ENCODE data around the gene FHOD3.
A peak's percentile ranks its signal among the peaks of the same experiment; 100 is the strongest.
"Not testable (repeated sequence)": the region's sequence is repeated elsewhere in the genome, so short reads cannot be mapped to it uniquely, and the experiment has no call there.

FHOD3 gene

DNA sequence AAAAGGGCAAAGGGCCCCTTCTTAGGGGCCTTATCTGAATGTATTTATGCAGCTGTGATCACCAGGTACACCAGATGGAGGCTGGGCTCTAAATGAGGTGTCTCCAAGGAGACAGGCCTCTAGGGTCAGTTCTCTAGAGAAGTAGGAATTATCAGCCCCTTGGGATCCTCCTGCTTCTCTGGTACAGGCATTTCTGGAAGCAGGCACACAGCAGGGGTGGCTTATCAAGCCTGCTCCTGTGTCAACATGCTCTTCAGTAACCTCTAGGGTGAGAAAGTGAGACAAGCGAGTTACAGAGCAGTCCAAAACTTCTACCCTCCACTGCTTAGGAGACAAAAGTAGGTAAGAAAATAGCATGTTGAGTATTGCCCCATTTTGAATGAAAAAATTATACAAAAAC lies 517.5 kb downstream of the FHOD3 start:
- peak; percentile 25 for DNase-seq

DNA sequence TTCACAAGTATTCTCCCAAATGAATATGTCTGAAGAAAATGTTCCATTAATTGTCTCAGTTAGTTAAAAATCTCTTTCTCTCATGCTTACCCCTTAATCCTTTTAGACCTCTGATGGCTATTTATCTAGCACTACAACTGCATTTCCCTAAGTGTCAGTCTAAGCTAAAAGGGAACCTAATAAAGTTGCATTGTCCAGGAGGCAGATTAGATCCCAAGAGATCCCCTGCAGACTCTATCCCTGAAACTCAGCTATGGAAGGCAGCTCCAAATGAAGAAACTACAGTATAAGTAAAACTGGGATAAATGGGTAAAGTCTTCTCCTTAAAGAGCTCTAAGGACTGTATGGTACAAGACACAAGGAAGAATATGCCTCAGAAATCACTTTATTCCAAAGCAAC lies 518.6 kb downstream of the FHOD3 start:
- not testable (repeated sequence) for DNase-seq

DNA sequence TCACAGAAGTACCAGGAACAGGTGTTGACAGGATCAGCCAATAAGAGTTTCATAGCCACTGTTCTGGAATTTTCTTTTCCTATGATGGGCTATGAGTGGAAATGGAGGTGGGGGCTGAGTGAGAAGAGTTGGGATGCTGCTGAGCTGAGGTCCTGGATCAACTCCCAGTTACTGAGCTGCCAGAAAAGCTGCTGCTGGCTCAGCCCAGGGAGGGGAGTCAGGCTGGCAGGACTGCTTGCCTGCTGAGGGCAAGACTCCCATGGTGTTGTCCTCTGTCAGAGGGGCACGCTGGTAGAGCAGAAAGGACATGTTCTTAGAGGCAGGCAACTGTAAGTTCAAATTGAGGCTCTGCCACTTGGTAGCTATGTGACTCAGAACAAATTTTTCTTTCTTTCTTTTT lies 519.5 kb downstream of the FHOD3 start:
- DNase-seq, result no peak

DNA sequence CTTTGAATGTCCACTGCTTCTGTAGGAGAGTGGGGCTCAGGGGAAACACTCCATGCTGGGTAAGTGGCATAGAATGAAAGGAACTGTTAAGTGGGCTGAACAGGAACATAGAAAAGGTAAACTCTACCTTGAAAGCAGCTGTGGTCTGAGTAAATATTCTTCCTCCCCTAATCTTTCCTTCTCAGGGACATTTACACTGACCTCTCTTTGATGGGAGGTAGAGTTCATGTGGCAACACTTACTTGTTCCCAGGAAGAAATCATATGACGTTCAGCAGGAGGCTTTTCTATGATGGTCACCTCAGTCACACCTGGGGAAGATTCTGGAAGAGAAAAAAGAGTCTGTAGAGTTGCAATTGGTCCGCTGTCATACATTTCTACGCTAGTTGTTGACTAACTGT lies 521.1 kb downstream of the FHOD3 start:
- DNase-seq, result no peak

DNA sequence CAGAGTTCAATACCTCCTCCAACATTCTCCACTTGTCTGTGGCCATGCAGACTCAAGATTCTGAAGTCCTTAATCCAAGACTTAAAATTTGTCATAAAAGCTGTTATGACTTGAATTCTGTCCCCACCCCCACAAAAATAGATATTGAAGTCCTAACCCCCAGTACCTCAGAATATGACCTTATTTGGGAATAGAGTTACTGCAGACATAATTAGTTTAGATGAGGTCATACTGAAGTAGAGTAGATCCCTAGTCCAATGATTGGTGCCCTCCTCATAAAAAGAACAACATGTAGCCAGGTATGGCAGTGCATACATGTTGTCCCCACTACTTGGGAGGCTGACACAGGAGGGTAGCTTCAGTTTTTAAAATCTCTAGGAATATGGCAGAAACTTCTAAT lies 522.1 kb downstream of the FHOD3 start:
- no peak for DNase-seq

DNA sequence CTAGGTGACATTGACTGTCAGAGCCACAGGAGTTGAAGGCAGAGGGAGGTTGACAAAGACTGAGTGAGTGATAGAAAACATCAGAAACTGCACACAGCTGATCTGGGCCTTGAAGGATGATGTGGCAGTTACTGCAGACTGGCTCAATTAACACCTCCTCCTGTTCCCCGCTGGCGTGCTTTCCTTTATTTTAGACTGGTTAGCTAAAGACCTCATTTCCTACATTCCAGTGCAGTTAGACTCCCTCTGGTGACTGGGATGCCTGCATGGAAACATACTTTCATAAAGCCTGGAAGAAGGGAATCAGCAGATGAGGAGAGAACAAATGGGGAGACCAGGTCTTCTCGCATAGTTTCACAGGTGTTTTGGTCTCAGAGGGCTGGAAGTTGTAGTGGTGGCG lies 524.2 kb downstream of the FHOD3 start:
- DNase-seq, result no peak

DNA sequence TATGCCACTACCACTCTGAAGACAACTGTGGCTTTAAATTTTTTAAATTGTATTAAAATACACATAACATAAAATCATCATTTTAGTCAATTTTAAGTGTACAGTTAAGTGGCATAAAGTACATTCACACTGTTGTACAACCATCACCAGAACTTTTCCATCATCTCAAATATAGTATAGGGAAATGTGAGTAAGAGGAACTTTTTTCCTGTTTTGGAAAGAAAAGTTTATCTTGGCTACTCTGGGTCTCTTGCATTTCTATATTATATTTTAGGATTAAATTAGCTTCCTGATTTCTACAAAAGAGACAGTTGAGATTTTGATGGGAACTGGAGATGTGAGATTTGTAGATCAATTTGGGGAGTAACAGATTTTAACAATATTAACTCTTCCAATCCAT lies 528.0 kb downstream of the FHOD3 start:
- DNase-seq, result no peak

DNA sequence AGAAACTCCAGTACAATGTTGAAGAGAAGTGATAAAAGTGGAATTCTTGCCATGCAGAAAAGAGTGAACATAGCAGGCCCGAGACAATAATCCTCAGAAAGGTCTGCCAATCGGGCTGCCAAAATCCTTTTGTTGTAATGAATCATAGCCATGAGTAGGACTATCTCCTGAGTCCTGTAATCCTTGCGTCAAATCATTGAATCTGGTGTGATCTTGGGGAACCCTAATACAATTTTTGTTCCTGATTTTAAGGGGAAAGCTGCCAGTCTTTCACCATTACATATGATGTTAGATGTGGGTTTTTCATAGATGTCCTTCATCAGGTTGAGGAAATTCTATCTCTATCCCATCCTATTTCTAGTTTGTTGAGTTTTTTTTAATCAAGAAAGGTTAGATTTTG lies 529.0 kb downstream of the FHOD3 start:
- DNase-seq, result no peak

DNA sequence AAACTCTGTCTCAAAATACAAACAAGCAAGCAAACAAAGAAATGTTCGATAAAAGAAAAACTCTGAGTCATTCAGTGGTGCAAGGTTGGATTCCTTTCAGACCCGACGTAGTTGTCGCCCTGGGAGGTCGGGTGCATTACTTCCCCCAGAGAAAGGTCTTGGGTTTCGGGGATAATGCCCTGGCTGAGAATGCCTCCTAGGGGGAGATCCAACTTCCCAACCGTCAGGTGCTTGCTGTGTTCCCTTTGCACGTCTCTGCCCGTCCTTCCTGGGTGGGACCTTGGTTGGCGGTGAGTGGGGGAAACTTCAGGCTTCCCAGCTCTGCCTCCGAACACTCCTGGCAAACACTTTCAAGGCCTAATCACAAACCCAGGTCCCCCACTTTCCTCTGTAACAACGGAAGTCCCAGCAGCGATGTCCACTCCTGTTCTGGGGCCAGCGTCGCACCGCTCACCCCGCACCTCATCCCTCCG lies 530.7 kb downstream of the FHOD3 start:
- peak; percentile 49 for DNase-seq

DNA sequence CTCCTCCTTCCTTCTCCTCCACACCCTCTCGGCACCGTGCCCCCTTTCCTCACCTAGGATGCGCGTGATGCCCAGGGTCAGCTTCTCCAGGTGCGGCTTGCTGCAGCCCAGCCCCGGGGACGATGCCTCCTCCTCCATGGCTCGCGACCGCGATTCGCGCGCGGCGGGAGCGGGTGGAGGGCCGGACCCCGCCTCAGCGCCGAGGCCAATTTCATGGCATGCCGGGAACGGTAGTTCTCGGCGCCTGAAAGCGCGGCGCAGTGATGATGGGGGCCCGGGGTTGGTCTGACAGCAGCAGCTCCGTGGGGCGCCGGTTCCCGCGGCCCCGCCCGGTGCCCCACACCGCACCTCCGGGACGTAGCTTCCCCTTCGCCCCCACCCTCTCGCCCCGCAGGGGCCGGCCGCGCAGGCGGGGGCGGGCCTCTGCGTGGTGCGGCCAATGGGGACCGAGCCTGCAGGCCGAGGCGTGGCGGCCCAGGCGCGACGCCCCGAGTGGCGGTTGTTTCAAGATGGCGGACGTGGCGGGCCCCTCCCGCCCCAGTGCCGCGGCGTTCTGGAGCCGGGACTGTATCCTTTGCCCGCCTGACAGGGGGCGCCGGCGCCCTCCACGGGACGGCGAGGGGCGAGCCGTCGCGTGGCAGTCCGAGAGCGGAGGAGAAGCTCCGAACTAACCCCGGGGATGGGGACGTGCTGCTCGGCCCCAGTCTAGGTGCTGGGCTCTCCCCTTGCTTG lies 531.3 kb downstream of the FHOD3 start, which contains the start of the genes KIAA1328 and TPGS2:
Gene KIAA1328, plus strand, starts transcription at position 498 of the 732 bp plus-strand sequence. Its CDS starts 12 bp downstream, at position 510.
Gene TPGS2, minus strand, starts transcription at position 373 of the 732 bp plus-strand sequence. Its CDS starts 235 bp downstream, at position 138.
- DNase-seq, result peak; percentile 81
